Endothelial cell of umbilical vein (primary cell): Measurements from ENCODE around the gene TSPYL2. TPM values are rescaled to one million over a fixed set of nuclear protein-coding genes. Genes with fewer than 3 reads are reported as not detected.

ENCODE experiments used
- BruUV-seq: library from RNA; stranded (reverse); fragments of 400-500 nt; replicated peaks from 2 replicates; lab custom pipeline; 2021; lab: Mats Ljungman, UMichigan
- CTCF ChIA-PET: fragments of 300-600, 350-600 bp; sonication (Branson Sonifier 250); formaldehyde crosslinking; loops from one replicate; lab custom pipeline; 2021; ENCODE audit warnings: antibody characterized with exemption, inconsistent platforms; lab: Charles Lee
- POLR2A ChIA-PET: fragments of 300-600, 350-600 bp; sonication (Branson Sonifier 250); formaldehyde crosslinking; loops from one replicate; lab custom pipeline; 2021; ENCODE audit warnings: antibody characterized with exemption, inconsistent platforms; lab: Charles Lee
- DNase-seq: peaks from one replicate; pipeline ENCODE4 v3.0.0-alpha.2; 2011; ENCODE audit warnings: low read depth, low spot score
- FAIRE-seq: peaks from 2 replicates; lab custom pipeline; 2011; peaks lifted over from hg19 to GRCh38; lab: Jason Lieb, UNC
- H2AFZ ChIP-seq: 2 replicates; pipeline ENCODE4 v1.6.0; 2012; ENCODE audit warnings: low read depth, low read length, control low read depth, inconsistent platforms
- H3K27ac ChIP-seq: 2 replicates; pipeline ENCODE4 v1.5.1; 2011; ENCODE audit warnings: low read depth, mild to moderate bottlenecking, control low read depth, low read length, moderate library complexity; ENCODE audit not compliant: insufficient read depth
- H3K27me3 ChIP-seq, 2 experiments: 2 replicates each; pipeline versions ENCODE4 v1.6.0 to v1.6.1; 2011; ENCODE audit warnings: low read length in 2 of 2, mixed read lengths in 1 of 2; ENCODE audit not compliant: control insufficient read depth in 2 of 2, insufficient read depth in 2 of 2
- H3K36me3 ChIP-seq, 2 experiments: 2 replicates in 1 of 2; 3 replicates in 1 of 2; pipeline ENCODE4 v1.5.1; 2011; ENCODE audit warnings: low read length in 2 of 2, mild to moderate bottlenecking in 1 of 2, moderate library complexity in 1 of 2; ENCODE audit not compliant: control insufficient read depth in 2 of 2, insufficient read depth in 2 of 2; ENCODE audit errors: extremely low read depth in 1 of 2
- H3K4me1 ChIP-seq: 3 replicates; pipeline ENCODE4 v1.5.1; 2011; ENCODE audit warnings: mild to moderate bottlenecking, low read length; ENCODE audit not compliant: control insufficient read depth, insufficient read depth; ENCODE audit errors: extremely low read depth
- H3K4me2 ChIP-seq: 2 replicates; pipeline ENCODE4 v1.6.1; 2011; ENCODE audit warnings: low read length, control low read depth, mixed read lengths; ENCODE audit not compliant: insufficient read depth
- H3K4me3 ChIP-seq, 3 experiments: fragments of 200-600 bp in 1 of 3; sonication (generic), shearing (Covaris generic) in 1 of 3; replicated peaks in 1 of 3; 2 replicates each; pipeline ENCODE4 v1.5.1; 2011 to 2016; ENCODE audit warnings: control low read depth in 3 of 3, low read length in 3 of 3, mild to moderate bottlenecking in 2 of 3, inconsistent platforms in 1 of 3, low read depth in 1 of 3, moderate library complexity in 1 of 3; ENCODE audit not compliant: insufficient read depth in 1 of 3
- H3K79me2 ChIP-seq: 2 replicates; pipeline ENCODE4 v1.6.0; 2012; ENCODE audit warnings: low read length, inconsistent platforms; ENCODE audit not compliant: control insufficient read depth, insufficient read depth
- H3K9ac ChIP-seq: replicated peaks from 2 replicates; pipeline ENCODE3; 2011; ENCODE audit warnings: low read length, control low read depth; ENCODE audit not compliant: insufficient read depth; ENCODE audit errors: extremely low read depth
- H3K9me1 ChIP-seq: replicated peaks from 3 replicates; pipeline ENCODE4 v1.6.0; 2011; ENCODE audit warnings: mild to moderate bottlenecking, low read length; ENCODE audit not compliant: control insufficient read depth, insufficient read depth; ENCODE audit errors: extremely low read depth
- H3K9me3 ChIP-seq: replicated peaks from 2 replicates; pipeline ENCODE4 v1.5.1; 2012; ENCODE audit warnings: low read length, inconsistent platforms; ENCODE audit not compliant: control insufficient read depth, insufficient read depth
- H4K20me1 ChIP-seq: replicated peaks from 2 replicates; pipeline ENCODE3; 2011; ENCODE audit warnings: mild to moderate bottlenecking, low read length; ENCODE audit not compliant: control insufficient read depth, insufficient read depth; ENCODE audit errors: extremely low read depth
- CTCF ChIP-seq, 2 donors: IDR thresholded peaks; 1 replicate in 1 of 2; 2 replicates in 1 of 2; pipeline ENCODE4 v1.5.1; 2011; ENCODE audit warnings: low read length in 2 of 2, mild to moderate bottlenecking in 2 of 2, moderate library complexity in 2 of 2, control low read depth in 1 of 2, inconsistent platforms in 1 of 2, low read depth in 1 of 2; ENCODE audit not compliant: insufficient read depth in 1 of 2; ENCODE audit errors: extremely low read depth in 1 of 2
- EZH2 ChIP-seq: IDR thresholded peaks from 2 replicates; pipeline ENCODE4 v1.6.1; 2012; ENCODE audit warnings: borderline replicate concordance, low read depth, mild to moderate bottlenecking, moderate library complexity, low read length, inconsistent platforms; ENCODE audit not compliant: severe bottlenecking
- FOS ChIP-seq: IDR thresholded peaks from 2 replicates; pipeline ENCODE4 v1.6.1; 2011; ENCODE audit warnings: mild to moderate bottlenecking, low read length, moderate library complexity, borderline replicate concordance; ENCODE audit not compliant: insufficient read depth
- GATA2 ChIP-seq: IDR thresholded peaks from 2 replicates; pipeline ENCODE4 v1.7.0; 2011; ENCODE audit warnings: low read depth, mild to moderate bottlenecking, moderate library complexity, mixed read lengths, low read length; ENCODE audit not compliant: insufficient read length, insufficient read depth
- JUN ChIP-seq: IDR thresholded peaks from 2 replicates; pipeline ENCODE4 v1.6.1; 2011; ENCODE audit warnings: borderline replicate concordance, low read depth; ENCODE audit not compliant: insufficient read length, insufficient read depth
- MAX ChIP-seq: IDR thresholded peaks from 2 replicates; pipeline ENCODE4 v1.6.1; 2011; ENCODE audit not compliant: insufficient read depth, insufficient read length
- MYC ChIP-seq: IDR thresholded peaks from one replicate; pipeline ENCODE4 v1.6.1; 2011; ENCODE audit warnings: mild to moderate bottlenecking, low read depth, low read length
- POLR2A ChIP-seq: IDR thresholded peaks from 2 replicates; pipeline ENCODE4 v1.6.1; 2012; ENCODE audit warnings: low read depth, mild to moderate bottlenecking, control low read depth, low read length
- POLR2AphosphoS5 ChIP-seq: IDR thresholded peaks from 2 replicates; pipeline ENCODE4 v1.6.1; 2012; ENCODE audit warnings: low read depth, mild to moderate bottlenecking, control low read depth, low read length, moderate library complexity; ENCODE audit not compliant: insufficient read depth
- dilution Hi-C: fragments of 300-500 bp; cut with MboI; formaldehyde crosslinking; loops from one replicate; pipeline ENCODE4 v1.15.0; 2019; ENCODE audit warnings: low sequenced_read_pairs; ENCODE audit not compliant: extremely low pct_ligation_motif_present
- intact Hi-C: fragments of 100-400 bp; cut with micrococcal nuclease; formaldehyde crosslinking; loops from one replicate; pipeline ENCODE4 v1.10.0; 2022
- polyA plus RNA-seq, 4 experiments: library from polyadenylated mRNA; depleted of rRNA in 3 of 4; stranded (reverse) in 3 of 4; unstranded in 1 of 4; fragments of >200 nt; gene quantifications; 2 replicates each; pipeline versions ENCODE4 v1.2.1 to v1.2.3, GENCODE V29; 2011 to 2012; ENCODE audit warnings: missing spikeins in 1 of 4
- total RNA-seq: library from RNA; stranded (reverse); gene quantifications from 2 replicates; pipeline ENCODE4 v1.2.3, GENCODE V29; 2021

TSPYL2 gene
- total and polyA plus RNA-seq, 2 donors (not counting 3 experiments of a cell fraction or from before 2014, with no cell fraction given), result 17.3 to 17.8 TPM

- FAIRE-seq (no peak), DNase-seq (no peak)
- POLR2A ChIA-PET, result no interaction called here
- no TSS peak for BruUV-seq
- dilution Hi-C loops, result no loop called here
- no peaks in the 10 kb centered on the region for H4K20me1 ChIP-seq
- no peaks in the 10 kb centered on the region for H3K27me3 ChIP-seq
- TF ChIP-seq POLR2A, result no peak
- no peak for TF ChIP-seq POLR2AphosphoS5
- no peak for TF ChIP-seq MYC
- TF ChIP-seq FOS, result no peak
- TF ChIP-seq MAX, result no peak
- TF ChIP-seq JUN, result no peak
- TF ChIP-seq EZH2, result no peak
- no peak for TF ChIP-seq CTCF (IDR thresholded peaks at IDR 0.05; ENCODE audit: extremely low read depth in 1 of 2, insufficient read depth in 1 of 2, low read depth in 1 of 2, low read length in 2 of 2)
- TF ChIP-seq GATA2, result no peak
- no peaks in the 10 kb centered on the region for H3K9me1 ChIP-seq
- intact Hi-C loops, result no loop called here
- H3K4me2 ChIP-seq, result no peak overlapping the region
- no peak overlapping the region for H3K27ac ChIP-seq
- no peaks in the 10 kb centered on the region for H3K36me3 ChIP-seq
- CTCF ChIA-PET, result no interaction called here
- H3K79me2 ChIP-seq, result peaks cover 53% of the 10 kb centered on the region
- no peak overlapping the region for H3K9ac ChIP-seq
- H3K9me3 ChIP-seq, result no peaks in the 10 kb centered on the region
- H2AFZ ChIP-seq, result no peak overlapping the region
- H3K4me3 ChIP-seq, result no peak overlapping the region
- H3K4me1 ChIP-seq, result no peaks in the 10 kb centered on the region
Observed at GRCh38 chrX:53055244-53055849, 26.8 kb upstream of the TSPYL2 start.
